PC-3 (cell line): ENCODE measurements around the gene CREBBP. TPM values are rescaled to one million over a fixed set of nuclear protein-coding genes. Genes with fewer than 3 reads are reported as not detected.

ENCODE experiments used
- ATAC-seq: fragments of 200-7000 bp; cut with Tn5 transposase; 2 replicates; pipeline ENCODE4 v1.9.1; 2020; ENCODE audit warnings: mild to moderate bottlenecking, moderate library complexity
- BruUV-seq: library from RNA; stranded (reverse); fragments of 400-500 nt; replicated peaks from 2 replicates; lab custom pipeline; 2021; lab: Mats Ljungman, UMichigan
- CTCF ChIA-PET: fragments of 300-600 bp; sonication (Branson Sonifier 250); formaldehyde crosslinking; loops from one replicate; lab custom pipeline; 2022; ENCODE audit warnings: antibody characterized with exemption; lab: Charles Lee
- POLR2A ChIA-PET: fragments of 300-600 bp; sonication (Branson Sonifier 250); formaldehyde crosslinking; loops from one replicate; lab custom pipeline; 2022; ENCODE audit warnings: antibody characterized with exemption; ENCODE audit not compliant: unreplicated experiment; lab: Charles Lee
- DNase-seq: peaks from one replicate; pipeline ENCODE4 v3.0.0-alpha.2; 2015
- H2AFZ ChIP-seq: fragments of 300-600 bp; sonication (generic); 2 replicates; pipeline ENCODE4 v1.6.0; 2016; ENCODE audit warnings: antibody characterized with exemption, low read length
- H3F3A ChIP-seq: fragments of 300-600 bp; sonication (generic); one replicate; pipeline ENCODE4 v1.6.0; 2017; ENCODE audit warnings: antibody characterized with exemption, low read length, control low read depth, mild to moderate bottlenecking; ENCODE audit not compliant: unreplicated experiment
- H3K27ac ChIP-seq: fragments of 300-600 bp; sonication (generic); 2 replicates; pipeline ENCODE4 v1.5.1; 2016; ENCODE audit warnings: mild to moderate bottlenecking, low read length
- H3K27me3 ChIP-seq: fragments of 300-600 bp; sonication (generic); 2 replicates; pipeline ENCODE4 v1.6.1; 2016; ENCODE audit warnings: low read length, mixed read lengths
- H3K36me3 ChIP-seq: fragments of 300-600 bp; sonication (generic); 2 replicates; pipeline ENCODE4 v1.6.1; 2016; ENCODE audit warnings: low read depth, mixed run types, low read length, mixed read lengths
- H3K4me1 ChIP-seq: fragments of 300-600 bp; sonication (generic); 2 replicates; pipeline ENCODE4 v1.5.1; 2016; ENCODE audit warnings: low read length; ENCODE audit not compliant: insufficient read depth
- H3K4me2 ChIP-seq: fragments of 300-600 bp; sonication (generic); 2 replicates; pipeline ENCODE4 v1.6.0; 2016; ENCODE audit warnings: low read length
- H3K4me3 ChIP-seq: fragments of 300-600 bp; sonication (generic); 2 replicates; pipeline ENCODE4 v1.5.1; 2016; ENCODE audit warnings: mild to moderate bottlenecking, low read length, mixed read lengths
- H3K79me2 ChIP-seq: fragments of 300-600 bp; sonication (generic); 2 replicates; pipeline ENCODE4 v1.6.1; 2017; ENCODE audit warnings: low read length, mixed read lengths
- H3K9ac ChIP-seq: fragments of 300-600 bp; sonication (generic); 2 replicates; pipeline ENCODE4 v1.6.0; 2016; ENCODE audit warnings: mild to moderate bottlenecking, low read length
- H3K9me2 ChIP-seq: fragments of 300-600 bp; sonication (generic); replicated peaks from 2 replicates; pipeline ENCODE4 v1.6.1; 2016; ENCODE audit warnings: mixed run types, low read length, mixed read lengths
- H3K9me3 ChIP-seq: fragments of 300-600 bp; sonication (generic); 2 replicates; pipeline ENCODE4 v1.6.1; 2016; ENCODE audit warnings: low read length, mixed read lengths
- H4K20me1 ChIP-seq: fragments of 300-600 bp; sonication (generic); 2 replicates; pipeline ENCODE4 v1.6.1; 2016; ENCODE audit warnings: low read length, mixed read lengths
- CTCF ChIP-seq: fragments of 300-600 bp; sonication (generic); conservative IDR thresholded peaks from 2 replicates; pipeline ENCODE4 v1.5.1; 2017; ENCODE audit warnings: antibody characterized with exemption, low read depth, mild to moderate bottlenecking, low read length
- EZH2 ChIP-seq: fragments of 300-600 bp; sonication (generic); IDR thresholded peaks from one replicate; pipeline ENCODE4 v1.6.1; 2017; ENCODE audit warnings: antibody characterized with exemption, mild to moderate bottlenecking, low read length; ENCODE audit not compliant: unreplicated experiment
- EZH2phosphoT487 ChIP-seq: fragments of 300-600 bp; sonication (generic); IDR thresholded peaks from 2 replicates; pipeline ENCODE4 v1.6.1; 2018; ENCODE audit warnings: mild to moderate bottlenecking, antibody characterized with exemption, low read length, borderline replicate concordance
- intact Hi-C: fragments of 100-400 bp; cut with micrococcal nuclease; formaldehyde crosslinking; loops from 2 replicates; pipeline ENCODE4 v1.9.0; 2023
- total RNA-seq: library from RNA; depleted of rRNA; stranded (reverse); fragments of >200 nt; gene quantifications from 2 replicates; pipeline ENCODE4 v1.2.3, GENCODE V29; 2014

Gene CREBBP
- total RNA-seq, 1 experiment from 2014 or later = 21.9 TPM

- peaks cover 87% of the 10 kb centered on the region for H3K79me2 ChIP-seq
- no peaks in the 10 kb centered on the region for H3K9me2 ChIP-seq
- ChIA-PET CTCF (no interaction called here), POLR2A (no interaction called here)
- no peak overlapping the region for H3K9ac ChIP-seq
- 0 out of 2 replicates have a peak, but pooled peaks cover 5% of the 10 kb centered on the region for H3K4me1 ChIP-seq
- no peak for ATAC-seq
- TF ChIP-seq EZH2phosphoT487 (no peak), CTCF (no peak), EZH2 (no peak)
- peaks cover 13% of the 10 kb centered on the region; the same call in 1 of the 2 replicates for H4K20me1 ChIP-seq
- DNase-seq = no peak
- intact Hi-C loops = loop anchor here (5.0 kb wide), 1 partner anchor 42 kb away; no protein-coding TSS in a partner anchor
- BruUV-seq = no TSS peak
- H3K27ac ChIP-seq = no peak overlapping the region
- H3K36me3 ChIP-seq = peaks cover 4% of the 10 kb centered on the region; the same call in 1 of the 2 replicates
- no peak overlapping the region for H3K4me3 ChIP-seq
- no peaks in the 10 kb centered on the region for H3K27me3 ChIP-seq
- H3K9me3 ChIP-seq = no peaks in the 10 kb centered on the region
- no peak overlapping the region for H3K4me2 ChIP-seq
- no peaks in the 10 kb centered on the region for H3F3A ChIP-seq
- H2AFZ ChIP-seq = no peak overlapping the region
Measured at GRCh38 chr16:3835089-3835602, 45.4 kb downstream of the CREBBP start.

GRCh38 chr16:3832668-3833067, 47.8 kb downstream of the CREBBP start:
- H3K9me2 ChIP-seq = no peaks in the 10 kb centered on the region
- H3K36me3 ChIP-seq = peaks cover 4% of the 10 kb centered on the region; the same call in 1 of the 2 replicates
- peaks cover 92% of the 10 kb centered on the region for H3K79me2 ChIP-seq
- H3K27me3 ChIP-seq = no peaks in the 10 kb centered on the region
- no peaks in the 10 kb centered on the region for H3K4me1 ChIP-seq
- TF ChIP-seq EZH2 = no peak
- TF ChIP-seq EZH2phosphoT487 = no peak
- TF ChIP-seq CTCF = no peak
- DNase-seq (no peak), ATAC-seq (no peak)
- H2AFZ ChIP-seq = no peak overlapping the region
- no peak overlapping the region for H3K9ac ChIP-seq
- POLR2A ChIA-PET = no interaction called here
- H3K9me3 ChIP-seq = no peaks in the 10 kb centered on the region
- peaks cover 16% of the 10 kb centered on the region; the same call in 1 of the 2 replicates for H4K20me1 ChIP-seq
- BruUV-seq = no TSS peak
- CTCF ChIA-PET = no interaction called here
- H3K4me3 ChIP-seq = no peak overlapping the region
- no peak overlapping the region for H3K4me2 ChIP-seq
- no peak overlapping the region for H3K27ac ChIP-seq
- H3F3A ChIP-seq = no peaks in the 10 kb centered on the region
- intact Hi-C loops = no loop called here

GRCh38 chr16:3830625-3831254, 49.8 kb downstream of the CREBBP start:
- no peak for TF ChIP-seq EZH2phosphoT487
- TF ChIP-seq EZH2 = no peak
- no peak for TF ChIP-seq CTCF
- peaks cover 13% of the 10 kb centered on the region; the same call in 1 of the 2 replicates for H4K20me1 ChIP-seq

More at GRCh38 chr16:3830625-3831254, 49.8 kb downstream of the CREBBP start:
- ChIA-PET CTCF (no interaction called here), POLR2A (no interaction called here)
- Histone ChIP-seq H2AFZ (no peak overlapping the region), H3F3A (no peaks in the 10 kb centered on the region), H3K79me2 (peaks cover 97% of the 10 kb centered on the region), H3K9ac (no peak overlapping the region), H3K4me3 (no peak overlapping the region), H3K27me3 (no peaks in the 10 kb centered on the region), H3K4me2 (no peak overlapping the region), H3K9me2 (no peaks in the 10 kb centered on the region), H3K36me3 (peaks cover 4% of the 10 kb centered on the region; the same call in 1 of the 2 replicates), H3K27ac (no peak overlapping the region), H3K9me3 (no peaks in the 10 kb centered on the region), H3K4me1 (peaks cover 4% of the 10 kb centered on the region; the same call in 1 of the 2 replicates)
- DNase-seq (no peak), ATAC-seq (no peak)
- BruUV-seq = no TSS peak
- intact Hi-C loops = no loop called here
